ENCODE measurements around the gene RARA.

- TF ChIP-seq, protein P1, sequence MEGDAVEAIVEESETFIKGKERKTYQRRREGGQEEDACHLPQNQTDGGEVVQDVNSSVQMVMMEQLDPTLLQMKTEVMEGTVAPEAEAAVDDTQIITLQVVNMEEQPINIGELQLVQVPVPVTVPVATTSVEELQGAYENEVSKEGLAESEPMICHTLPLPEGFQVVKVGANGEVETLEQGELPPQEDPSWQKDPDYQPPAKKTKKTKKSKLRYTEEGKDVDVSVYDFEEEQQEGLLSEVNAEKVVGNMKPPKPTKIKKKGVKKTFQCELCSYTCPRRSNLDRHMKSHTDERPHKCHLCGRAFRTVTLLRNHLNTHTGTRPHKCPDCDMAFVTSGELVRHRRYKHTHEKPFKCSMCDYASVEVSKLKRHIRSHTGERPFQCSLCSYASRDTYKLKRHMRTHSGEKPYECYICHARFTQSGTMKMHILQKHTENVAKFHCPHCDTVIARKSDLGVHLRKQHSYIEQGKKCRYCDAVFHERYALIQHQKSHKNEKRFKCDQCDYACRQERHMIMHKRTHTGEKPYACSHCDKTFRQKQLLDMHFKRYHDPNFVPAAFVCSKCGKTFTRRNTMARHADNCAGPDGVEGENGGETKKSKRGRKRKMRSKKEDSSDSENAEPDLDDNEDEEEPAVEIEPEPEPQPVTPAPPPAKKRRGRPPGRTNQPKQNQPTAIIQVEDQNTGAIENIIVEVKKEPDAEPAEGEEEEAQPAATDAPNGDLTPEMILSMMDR (IDR thresholded peaks at IDR 0.05) = no peak
- no peak for TF ChIP-seq POLR2A (IDR thresholded peaks at IDR 0.05)
These were observed 24.9 kb downstream of the RARA start for GRCh38 chr17:40333781-40334448.
